DND-41 (cell line): ENCODE data around the gene FAM107B.

Source experiments
- ATAC-seq: fragments of 200-7000 bp; cut with Tn5 transposase; 3 replicates; pipeline ENCODE4 v1.9.1; 2021; ENCODE audit warnings: low read depth; ENCODE audit not compliant: insufficient read depth
- DNase-seq: peaks from one replicate; pipeline ENCODE4 v3.0.0-alpha.2; 2020
- H2AFZ ChIP-seq: 2 replicates; pipeline ENCODE4 v1.6.0; 2012; ENCODE audit warnings: low read depth, low read length
- H3K27ac ChIP-seq: 2 replicates; pipeline ENCODE4 v1.5.1; 2012; ENCODE audit warnings: low read length, inconsistent platforms
- H3K27me3 ChIP-seq: fragments of 200-600 bp; sonication (generic); 2 replicates; pipeline ENCODE4 v1.6.0; 2012; ENCODE audit warnings: low read length, mild to moderate bottlenecking, inconsistent platforms; ENCODE audit not compliant: insufficient read depth, poor library complexity
- H3K36me3 ChIP-seq: 2 replicates; pipeline ENCODE4 v1.5.1; 2012; ENCODE audit warnings: low read length, inconsistent platforms; ENCODE audit not compliant: insufficient read depth
- H3K4me1 ChIP-seq: 2 replicates; pipeline ENCODE4 v1.5.1; 2012; ENCODE audit warnings: mild to moderate bottlenecking, low read length; ENCODE audit not compliant: insufficient read depth
- H3K4me2 ChIP-seq: 2 replicates; pipeline ENCODE4 v1.6.0; 2012; ENCODE audit warnings: mild to moderate bottlenecking, moderate library complexity, low read length, inconsistent platforms; ENCODE audit not compliant: insufficient read depth
- H3K4me3 ChIP-seq, 2 experiments: fragments of 200-600 bp in 1 of 2; shearing (Covaris generic) in 1 of 2; 2 replicates each; pipeline ENCODE4 v1.5.1; 2012 to 2016; ENCODE audit warnings: inconsistent platforms in 2 of 2, low read length in 2 of 2, mild to moderate bottlenecking in 2 of 2, low read depth in 1 of 2, moderate library complexity in 1 of 2
- H3K79me2 ChIP-seq: 2 replicates; pipeline ENCODE4 v1.6.0; 2012; ENCODE audit warnings: low read length, inconsistent platforms; ENCODE audit not compliant: insufficient read depth
- H3K9ac ChIP-seq: 2 replicates; pipeline ENCODE4 v1.6.0; 2012; ENCODE audit warnings: low read depth, mild to moderate bottlenecking, inconsistent platforms, low read length, moderate library complexity
- H3K9me3 ChIP-seq: 2 replicates; pipeline ENCODE4 v1.5.1; 2012; ENCODE audit warnings: low read length, moderate library complexity, mild to moderate bottlenecking, inconsistent platforms; ENCODE audit not compliant: insufficient read depth, severe bottlenecking
- H4K20me1 ChIP-seq: 2 replicates; pipeline ENCODE4 v1.6.0; 2012; ENCODE audit warnings: low read length; ENCODE audit not compliant: insufficient read depth
- CTCF ChIP-seq: IDR thresholded peaks from 2 replicates; pipeline ENCODE4 v1.5.1; 2012; ENCODE audit warnings: borderline replicate concordance, low read length, moderate library complexity, mild to moderate bottlenecking; ENCODE audit not compliant: poor library complexity, severe bottlenecking; ENCODE audit errors: extremely low read depth
- EZH2 ChIP-seq: IDR thresholded peaks from 3 replicates; pipeline ENCODE4 v1.6.1; 2012; ENCODE audit warnings: borderline replicate concordance, low read depth, mild to moderate bottlenecking, moderate library complexity, low read length, inconsistent platforms; ENCODE audit not compliant: severe bottlenecking

FAM107B gene

GRCh38 chr10:14727465-14727864 is 47.2 kb downstream of the FAM107B start:
- Histone ChIP-seq H3K27me3 (no peaks in the 10 kb centered on the region), H3K4me2 (no peak overlapping the region), H3K36me3 (no peaks in the 10 kb centered on the region), H3K4me3 (no peak overlapping the region), H3K4me1 (no peaks in the 10 kb centered on the region), H3K9me3 (no peaks in the 10 kb centered on the region), H4K20me1 (no peaks in the 10 kb centered on the region), H3K27ac (no peak overlapping the region), H3K9ac (no peak overlapping the region), H3K79me2 (no peaks in the 10 kb centered on the region), H2AFZ (no peak overlapping the region)
- ATAC-seq (no peak), DNase-seq (no peak)
- TF ChIP-seq EZH2 (no peak), CTCF (no peak)

GRCh38 chr10:14724931-14725330 is 49.8 kb downstream of the FAM107B start:
- ATAC-seq: no peak
- DNase-seq: no peak

GRCh38 chr10:14723052-14723689 is 51.5 kb downstream of the FAM107B start:
- Histone ChIP-seq H3K79me2 (no peaks in the 10 kb centered on the region), H3K27ac (no peak overlapping the region), H3K27me3 (no peaks in the 10 kb centered on the region), H3K4me1 (no peaks in the 10 kb centered on the region), H3K9me3 (no peaks in the 10 kb centered on the region), H3K4me3 (no peak overlapping the region), H3K4me2 (no peak overlapping the region), H3K9ac (no peak overlapping the region), H3K36me3 (no peaks in the 10 kb centered on the region), H4K20me1 (no peaks in the 10 kb centered on the region), H2AFZ (no peak overlapping the region)
- DNase-seq (no peak), ATAC-seq (no peak)
- TF ChIP-seq EZH2 (no peak), CTCF (no peak)

More at GRCh38 chr10:14724931-14725330, 49.8 kb downstream of the FAM107B start:
- Histone ChIP-seq H3K27me3 (no peaks in the 10 kb centered on the region), H3K36me3 (no peaks in the 10 kb centered on the region), H4K20me1 (no peaks in the 10 kb centered on the region), H3K27ac (no peak overlapping the region), H2AFZ (no peak overlapping the region), H3K4me1 (no peaks in the 10 kb centered on the region), H3K4me2 (no peak overlapping the region), H3K9me3 (no peaks in the 10 kb centered on the region), H3K4me3 (no peak overlapping the region), H3K9ac (no peak overlapping the region), H3K79me2 (no peaks in the 10 kb centered on the region)
- TF ChIP-seq EZH2: no peak
- no peak for TF ChIP-seq CTCF

GRCh38 chr10:14717552-14717951 is 57.1 kb downstream of the FAM107B start:
- no peaks in the 10 kb centered on the region for H3K27me3 ChIP-seq
- no peak for TF ChIP-seq EZH2
- TF ChIP-seq CTCF: no peak
- no peaks in the 10 kb centered on the region for H3K9me3 ChIP-seq
- H3K4me2 ChIP-seq: no peak overlapping the region
- H3K4me1 ChIP-seq: no peaks in the 10 kb centered on the region
- no peak overlapping the region for H3K4me3 ChIP-seq
- DNase-seq (no peak), ATAC-seq (no peak)
- H3K9ac ChIP-seq: no peak overlapping the region
- no peaks in the 10 kb centered on the region for H3K79me2 ChIP-seq
- H4K20me1 ChIP-seq: no peaks in the 10 kb centered on the region
- no peak overlapping the region for H2AFZ ChIP-seq
- H3K36me3 ChIP-seq: no peaks in the 10 kb centered on the region
- H3K27ac ChIP-seq: no peak overlapping the region
